Mesenchymal stem cell (in vitro differentiated cells and primary cell): Measurements from ENCODE around the gene SNRNP25.

Experiments
- DNase-seq: peaks from one replicate; pipeline ENCODE4 v3.0.0-alpha.2; 2013
- H2AFZ ChIP-seq: one replicate; pipeline ENCODE4 v1.6.1; 2013; ENCODE audit warnings: low read depth, mild to moderate bottlenecking, control low read depth, inconsistent platforms, low read length, moderate library complexity
- H2AK5ac ChIP-seq: 2 replicates; pipeline ENCODE4 v1.6.1; 2013; ENCODE audit warnings: low read length, moderate library complexity, mild to moderate bottlenecking, inconsistent platforms; ENCODE audit not compliant: severe bottlenecking
- H2BK120ac ChIP-seq: one replicate; pipeline ENCODE4 v1.6.1; 2013; ENCODE audit warnings: low read depth, mild to moderate bottlenecking, inconsistent platforms, low read length, moderate library complexity
- H2BK12ac ChIP-seq, 2 experiments: one replicate each; pipeline ENCODE4 v1.6.1; 2013; ENCODE audit warnings: inconsistent platforms in 2 of 2, low read length in 2 of 2, mild to moderate bottlenecking in 2 of 2, moderate library complexity in 2 of 2, control low read depth in 1 of 2
- H2BK15ac ChIP-seq: one replicate; pipeline ENCODE4 v1.6.1; 2013; ENCODE audit warnings: mild to moderate bottlenecking, low read depth, inconsistent platforms; ENCODE audit not compliant: poor library complexity, severe bottlenecking
- H2BK5ac ChIP-seq: 2 replicates; pipeline ENCODE4 v1.6.1; 2013; ENCODE audit warnings: low read depth, mild to moderate bottlenecking, low read length, control low read depth, inconsistent platforms; ENCODE audit not compliant: poor library complexity, severe bottlenecking
- H3K14ac ChIP-seq, 2 experiments: one replicate each; pipeline ENCODE4 v1.6.1; 2013; ENCODE audit warnings: inconsistent platforms in 2 of 2, low read length in 2 of 2, control low read depth in 1 of 2, mild to moderate bottlenecking in 1 of 2, moderate library complexity in 1 of 2
- H3K18ac ChIP-seq, 2 experiments: one replicate each; pipeline ENCODE4 v1.6.1; 2013; ENCODE audit warnings: inconsistent platforms in 2 of 2, low read length in 2 of 2, control low read depth in 1 of 2, low read depth in 1 of 2, mild to moderate bottlenecking in 1 of 2
- H3K23ac ChIP-seq, 2 experiments: one replicate each; pipeline ENCODE4 v1.6.1; 2013; ENCODE audit warnings: inconsistent platforms in 2 of 2, low read length in 2 of 2, mild to moderate bottlenecking in 2 of 2, moderate library complexity in 2 of 2, control low read depth in 1 of 2
- H3K27ac ChIP-seq: 2 replicates; pipeline ENCODE4 v1.5.1; 2013; ENCODE audit warnings: mild to moderate bottlenecking, moderate library complexity, low read length, control low read depth, inconsistent platforms; ENCODE audit not compliant: poor library complexity, severe bottlenecking
- H3K27me3 ChIP-seq, 2 experiments: 2 replicates each; pipeline versions ENCODE4 v1.6.1 to v1.7.0; 2013; ENCODE audit warnings: low read length in 2 of 2, mild to moderate bottlenecking in 2 of 2, moderate library complexity in 2 of 2, control low read depth in 1 of 2, inconsistent platforms in 1 of 2; ENCODE audit not compliant: control insufficient read depth in 1 of 2, insufficient read depth in 1 of 2
- H3K36me3 ChIP-seq, 2 experiments: 2 replicates each; pipeline versions ENCODE4 v1.6.1 to v1.7.0; 2013; ENCODE audit warnings: low read length in 2 of 2, control low read depth in 1 of 2, inconsistent platforms in 1 of 2, low read depth in 1 of 2, mild to moderate bottlenecking in 1 of 2; ENCODE audit not compliant: insufficient read depth in 2 of 2, control insufficient read depth in 1 of 2
- H3K4ac ChIP-seq, 2 experiments: one replicate each; pipeline ENCODE4 v1.6.1; 2013; ENCODE audit warnings: inconsistent platforms in 2 of 2, low read length in 2 of 2, mild to moderate bottlenecking in 2 of 2, moderate library complexity in 2 of 2, control low read depth in 1 of 2, low read depth in 1 of 2
- H3K4me1 ChIP-seq: 2 replicates; pipeline ENCODE4 v1.6.1; 2013; ENCODE audit warnings: low read depth, low read length, control low read depth; ENCODE audit not compliant: control insufficient read depth, insufficient read depth
- H3K4me2 ChIP-seq: 2 replicates; pipeline ENCODE4 v1.6.1; 2013; ENCODE audit warnings: low read length, mild to moderate bottlenecking, inconsistent platforms; ENCODE audit not compliant: poor library complexity, severe bottlenecking
- H3K4me3 ChIP-seq, 2 experiments: 2 replicates each; pipeline versions ENCODE4 v1.5.1 to v1.7.0; 2013; ENCODE audit warnings: low read length in 2 of 2, mild to moderate bottlenecking in 2 of 2, control low read depth in 1 of 2, low read depth in 1 of 2; ENCODE audit not compliant: insufficient read depth in 1 of 2
- H3K79me1 ChIP-seq: replicated peaks from 2 replicates; pipeline ENCODE4 v1.6.1; 2013; ENCODE audit warnings: mild to moderate bottlenecking, control low read depth, low read length, inconsistent platforms; ENCODE audit not compliant: poor library complexity, severe bottlenecking
- H3K9ac ChIP-seq: 2 replicates; pipeline ENCODE4 v1.7.0; 2013; ENCODE audit warnings: mild to moderate bottlenecking, low read length, moderate library complexity
- H3K9me3 ChIP-seq: 2 replicates; pipeline ENCODE4 v1.7.0; 2013; ENCODE audit warnings: mild to moderate bottlenecking, low read length; ENCODE audit not compliant: control insufficient read depth
- H4K8ac ChIP-seq: one replicate; pipeline ENCODE4 v1.6.1; 2013; ENCODE audit warnings: inconsistent platforms, mild to moderate bottlenecking, low read length, moderate library complexity
- H4K91ac ChIP-seq: one replicate; pipeline ENCODE4 v1.6.1; 2013; ENCODE audit warnings: mild to moderate bottlenecking, low read length, inconsistent platforms
- WGBS: methylation state at CpG from one replicate; pipeline ENCODE4 v1.1.7; 2013; ENCODE audit warnings: mixed read lengths; 5-methylcytosine and 5-hydroxymethylcytosine counted together

The SNRNP25 gene

DNA sequence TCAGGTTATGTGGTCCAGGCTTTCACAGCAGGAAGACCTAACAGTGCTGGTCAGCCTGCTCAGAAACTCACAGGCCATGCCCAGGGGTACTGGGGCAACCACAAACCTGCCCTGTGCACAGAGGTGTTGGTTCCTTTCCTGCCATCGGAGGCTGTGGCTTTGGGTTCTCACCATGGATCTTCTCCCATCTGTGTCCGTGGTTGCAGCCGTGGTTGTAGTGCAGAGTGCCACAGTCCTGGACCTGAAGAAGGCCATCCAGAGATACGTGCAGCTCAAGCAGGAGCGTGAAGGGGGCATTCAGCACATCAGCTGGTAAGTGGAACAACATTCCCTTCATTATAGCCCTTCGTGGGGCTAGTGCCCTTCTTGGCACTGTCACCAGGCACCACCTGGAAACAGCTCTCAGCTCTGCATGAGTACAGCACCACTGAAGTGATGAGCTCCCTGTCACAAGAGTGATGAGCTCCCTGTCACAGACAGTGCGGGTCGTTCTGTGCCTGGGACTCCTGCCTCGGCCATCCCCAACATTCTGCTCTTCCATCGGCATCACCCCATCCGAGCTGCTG lies 2.0 kb downstream of the SNRNP25 start:
- peaks cover 18% of the 10 kb centered on the region for H3K79me1 ChIP-seq

DNA sequence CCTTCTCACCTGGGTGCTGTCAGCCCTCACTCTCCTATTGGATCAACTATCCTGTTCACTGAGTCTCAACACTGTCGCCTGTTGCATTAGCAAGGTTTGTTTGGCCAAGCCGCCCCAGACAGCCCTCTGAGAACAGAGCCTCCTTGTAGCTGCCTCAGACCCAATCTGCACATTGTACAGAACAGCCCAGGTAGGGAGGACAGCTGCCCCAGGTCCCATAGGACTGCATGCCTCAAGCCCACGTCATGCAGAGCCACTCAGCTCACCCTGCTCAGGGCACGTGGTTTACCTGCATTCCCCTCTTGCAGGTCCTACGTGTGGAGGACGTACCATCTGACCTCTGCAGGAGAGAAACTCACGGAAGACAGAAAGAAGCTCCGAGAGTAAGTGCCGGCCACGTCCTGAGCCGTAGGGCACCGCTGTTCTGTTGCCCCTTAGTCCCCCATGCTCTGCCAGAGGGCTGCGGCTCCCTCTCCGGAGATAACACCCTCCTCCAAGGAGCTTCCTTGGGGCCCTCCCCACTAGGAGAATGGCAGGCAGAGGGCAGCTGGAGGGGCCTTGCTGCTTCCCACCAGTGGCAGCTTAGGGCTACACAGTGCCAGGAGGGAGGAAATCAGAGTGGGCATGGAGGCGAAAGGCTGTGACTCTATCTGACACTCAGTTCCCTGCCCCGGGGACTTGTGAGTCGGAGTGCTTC lies 2.8 kb downstream of the SNRNP25 start:
- H2BK12ac ChIP-seq: no peak overlapping the region
- no peak overlapping the region for H3K27ac ChIP-seq
- DNase-seq: no peak
- no peak overlapping the region for H4K91ac ChIP-seq
- H2BK120ac ChIP-seq: no peak overlapping the region
- H3K14ac ChIP-seq: no peak overlapping the region
- no peaks in the 10 kb centered on the region for H3K9me3 ChIP-seq
- H3K4me1 ChIP-seq: peaks cover 6% of the 10 kb centered on the region
- H3K27me3 ChIP-seq: no peaks in the 10 kb centered on the region
- no peak overlapping the region for H3K4me3 ChIP-seq
- no peak overlapping the region for H3K9ac ChIP-seq
- H2BK5ac ChIP-seq: no peak overlapping the region
- peaks cover 61 to 62% of the 10 kb centered on the region in 2 experiments for H3K36me3 ChIP-seq
- H3K4ac ChIP-seq: no peak overlapping the region
- H2AFZ ChIP-seq: no peak overlapping the region
- H2AK5ac ChIP-seq: no peak overlapping the region
- no peak overlapping the region for H2BK15ac ChIP-seq
- H3K79me1 ChIP-seq: peaks cover 15% of the 10 kb centered on the region
- 96% methylated on average over 17 of the region's 17 CpGs for WGBS
- H3K18ac ChIP-seq: no peak overlapping the region
- H3K4me2 ChIP-seq: no peak overlapping the region
- H4K8ac ChIP-seq: no peak overlapping the region
- no peak overlapping the region for H3K23ac ChIP-seq

More for the DNA sequence above, 2.0 kb downstream of the SNRNP25 start:
- Histone ChIP-seq H2AFZ (no peak overlapping the region), H2AK5ac (no peak overlapping the region), H3K4me1 (peaks cover 6% of the 10 kb centered on the region), H3K27ac (no peak overlapping the region), H3K4me2 (no peak overlapping the region), H2BK15ac (no peak overlapping the region), H3K14ac (no peak overlapping the region), H2BK12ac (no peak overlapping the region), H3K18ac (no peak overlapping the region), H3K4ac (no peak overlapping the region), H3K4me3 (no peak overlapping the region), H2BK5ac (no peak overlapping the region), H3K9ac (no peak overlapping the region), H3K27me3 (no peaks in the 10 kb centered on the region), H3K23ac (no peak overlapping the region), H4K91ac (no peak overlapping the region), H2BK120ac (no peak overlapping the region), H3K36me3 (peaks cover 56 to 58% of the 10 kb centered on the region in 2 experiments), H4K8ac (no peak overlapping the region), H3K9me3 (no peaks in the 10 kb centered on the region)
- 94% methylated on average over 11 of the region's 11 CpGs for WGBS
- no peak for DNase-seq

DNA sequence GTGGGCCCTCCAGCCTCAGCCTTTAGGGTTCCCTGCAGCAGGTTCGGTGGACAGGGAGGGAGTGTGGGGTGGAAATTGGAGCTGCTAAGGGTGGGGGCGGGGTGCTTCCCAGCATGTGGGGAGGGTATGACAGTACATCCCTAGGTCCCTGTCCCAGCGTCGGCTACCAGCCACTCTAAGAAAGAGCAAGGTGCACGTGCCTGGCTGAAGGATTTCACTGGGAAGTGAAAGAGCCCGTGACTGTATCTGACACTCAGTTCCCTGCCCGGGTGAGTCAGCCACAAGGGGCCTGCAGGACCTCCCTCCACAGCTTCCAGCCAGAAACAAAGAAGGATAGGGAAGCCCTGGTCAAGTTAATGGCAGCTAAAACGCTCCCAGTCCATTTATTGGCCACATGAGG lies 4.1 kb downstream of the SNRNP25 start:
- H3K9ac ChIP-seq: peak overlapping the region; percentile 40
- no peak overlapping the region for H2BK120ac ChIP-seq
- no peak overlapping the region for H4K91ac ChIP-seq
- WGBS: 55% methylated on average over 8 of the region's 8 CpGs
- H3K18ac ChIP-seq: no peak overlapping the region
- H4K8ac ChIP-seq: no peak overlapping the region
- no peak overlapping the region for H2BK12ac ChIP-seq
- H3K4me3 ChIP-seq: no peak overlapping the region
- H2BK5ac ChIP-seq: no peak overlapping the region
- H3K14ac ChIP-seq: no peak overlapping the region
- no peak overlapping the region for H2BK15ac ChIP-seq
- no peak overlapping the region for H3K4ac ChIP-seq
- H2AK5ac ChIP-seq: no peak overlapping the region
- no peak overlapping the region for H3K4me2 ChIP-seq
- no peak overlapping the region for H2AFZ ChIP-seq
- peaks cover 18% of the 10 kb centered on the region for H3K79me1 ChIP-seq
- DNase-seq: peak; percentile 48
- H3K36me3 ChIP-seq: peaks cover 74 to 75% of the 10 kb centered on the region in 2 experiments
- H3K4me1 ChIP-seq: peaks cover 6% of the 10 kb centered on the region
- H3K23ac ChIP-seq: no peak overlapping the region
- H3K27me3 ChIP-seq: no peaks in the 10 kb centered on the region
- H3K9me3 ChIP-seq: no peaks in the 10 kb centered on the region
- H3K27ac ChIP-seq: no peak overlapping the region

DNA sequence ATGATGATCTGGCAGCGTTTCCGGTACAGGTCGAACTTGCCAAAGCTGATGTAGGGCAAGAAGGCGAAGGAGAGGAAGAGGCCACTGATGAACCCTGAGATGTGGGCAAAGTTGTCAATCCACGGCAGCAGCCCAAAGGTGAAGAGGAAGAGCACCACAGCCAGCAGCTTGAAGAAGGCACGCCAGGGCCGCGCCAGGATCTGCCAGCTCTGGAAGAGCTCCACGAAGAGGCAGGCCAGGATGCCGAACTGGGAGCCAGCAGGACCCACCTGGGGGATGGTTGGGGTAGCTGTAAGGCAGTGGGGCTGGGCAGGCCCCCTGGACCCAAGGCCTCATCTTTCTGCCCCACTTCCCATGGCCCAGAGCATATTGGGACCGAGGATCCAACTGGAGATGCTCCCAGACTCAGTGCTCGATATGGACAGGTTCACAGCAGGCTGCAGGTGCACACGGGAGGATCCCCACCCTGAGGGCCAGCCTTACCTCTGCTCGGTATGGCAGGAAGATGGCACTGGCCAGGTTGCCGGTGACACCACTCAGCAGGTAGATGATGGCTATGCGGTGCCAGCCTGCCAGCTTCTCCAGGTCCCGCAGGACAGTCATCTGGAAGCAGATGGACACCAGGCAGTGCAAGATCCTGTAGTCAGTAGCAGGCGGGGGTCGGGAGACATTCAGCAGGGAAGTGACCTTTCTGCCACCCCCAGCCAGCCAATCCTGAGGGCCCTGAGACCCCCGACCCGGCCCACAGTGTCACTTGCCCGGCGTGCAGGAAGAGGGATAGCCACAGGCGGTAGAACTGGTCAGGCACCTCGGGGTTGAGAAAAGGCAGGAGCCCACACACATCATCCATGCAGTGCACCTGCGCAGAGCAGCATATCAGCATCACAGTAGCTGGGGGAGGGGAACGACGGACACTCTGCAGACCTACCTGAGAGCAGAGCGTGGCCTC lies 5.1 kb downstream of the SNRNP25 start:
- H3K79me1 ChIP-seq: peaks cover 21% of the 10 kb centered on the region
- WGBS: 95% methylated on average over 29 of the region's 29 CpGs

More for the DNA sequence above, 5.1 kb downstream of the SNRNP25 start:
- no peak overlapping the region for H2BK15ac ChIP-seq
- peaks cover 85% of the 10 kb centered on the region in 2 experiments for H3K36me3 ChIP-seq
- no peak overlapping the region for H3K18ac ChIP-seq
- H2BK12ac ChIP-seq: no peak overlapping the region
- peak overlapping the region; percentile 3 for H4K8ac ChIP-seq
- H3K4me2 ChIP-seq: no peak overlapping the region
- no peak overlapping the region for H2AK5ac ChIP-seq
- H3K27ac ChIP-seq: no peak overlapping the region
- H3K4me3 ChIP-seq: no peak overlapping the region
- no peak overlapping the region for H2BK5ac ChIP-seq
- no peaks in the 10 kb centered on the region for H3K27me3 ChIP-seq
- H3K23ac ChIP-seq: no peak overlapping the region
- H2BK120ac ChIP-seq: no peak overlapping the region
- H2AFZ ChIP-seq: no peak overlapping the region
- H3K4ac ChIP-seq: no peak overlapping the region
- H3K9ac ChIP-seq: no peak overlapping the region
- no peak for DNase-seq
- no peaks in the 10 kb centered on the region for H3K9me3 ChIP-seq
- H3K14ac ChIP-seq: no peak overlapping the region
- no peak overlapping the region for H4K91ac ChIP-seq
- peaks cover 5% of the 10 kb centered on the region for H3K4me1 ChIP-seq
